Activated CD4-positive, alpha-beta T cell treated with anti-CD3 and anti-CD28 coated beads for 36 hours (primary cell): ENCODE results near the gene IRF8. TPM values are rescaled to one million over a fixed set of nuclear protein-coding genes. Genes with fewer than 3 reads are reported as not detected.
"Not testable (repeated sequence)": the region's sequence is repeated elsewhere in the genome, so short reads cannot be mapped to it uniquely, and the experiment has no call there.

Source experiments
- ATAC-seq: fragments of 200-7000 bp; cut with Tn5 transposase; one replicate; pipeline ENCODE4 v1.10.0; 2021; ENCODE audit warnings: mild to moderate bottlenecking, moderate library complexity
- CTCF ChIA-PET: fragments of 350-600 bp; sonication (Branson Sonifier 250); formaldehyde crosslinking; loops from one replicate; lab custom pipeline; 2021; ENCODE audit warnings: antibody characterized with exemption; lab: Charles Lee
- POLR2A ChIA-PET: fragments of 350-600 bp; sonication (Branson Sonifier 250); formaldehyde crosslinking; loops from one replicate; lab custom pipeline; 2021; ENCODE audit warnings: antibody characterized with exemption, inconsistent platforms; lab: Charles Lee
- DNase-seq: peaks from one replicate; pipeline ENCODE4 v3.0.0-alpha.2; 2020
- H3K27ac Mint-ChIP-seq: one replicate; pipeline ENCODE4 v1.8.0; 2021; ENCODE audit warnings: mixed read lengths
- H3K27me3 Mint-ChIP-seq: one replicate; pipeline ENCODE4 v1.8.0; 2021; ENCODE audit warnings: mixed read lengths
- H3K36me3 Mint-ChIP-seq: one replicate; pipeline ENCODE4 v1.8.0; 2021; ENCODE audit warnings: low read depth, mixed read lengths
- H3K4me1 Mint-ChIP-seq: one replicate; pipeline ENCODE4 v1.8.0; 2021; ENCODE audit warnings: mixed read lengths
- H3K4me3 Mint-ChIP-seq: one replicate; pipeline ENCODE4 v1.8.0; 2021; ENCODE audit warnings: mild to moderate bottlenecking, moderate library complexity, mixed read lengths
- H3K9me3 Mint-ChIP-seq: one replicate; pipeline ENCODE4 v1.8.0; 2021; ENCODE audit warnings: low read depth, mixed read lengths
- intact Hi-C, 2 experiments: fragments of 100-400 bp; cut with DNase I in 1 of 2; cut with micrococcal nuclease in 1 of 2; formaldehyde crosslinking; loops; one replicate each; pipeline versions ENCODE4 v1.14.2 to v1.15.1; 2022 to 2024; cut with DNase I, micrococcal nuclease
- total RNA-seq, 2 experiments: library from RNA; stranded (reverse); gene quantifications; one replicate each; pipeline ENCODE4 v1.2.3, GENCODE V29; 2021

IRF8 gene
- total RNA-seq, 2 experiments from 2014 or later = 227 to 250 TPM

DNA sequence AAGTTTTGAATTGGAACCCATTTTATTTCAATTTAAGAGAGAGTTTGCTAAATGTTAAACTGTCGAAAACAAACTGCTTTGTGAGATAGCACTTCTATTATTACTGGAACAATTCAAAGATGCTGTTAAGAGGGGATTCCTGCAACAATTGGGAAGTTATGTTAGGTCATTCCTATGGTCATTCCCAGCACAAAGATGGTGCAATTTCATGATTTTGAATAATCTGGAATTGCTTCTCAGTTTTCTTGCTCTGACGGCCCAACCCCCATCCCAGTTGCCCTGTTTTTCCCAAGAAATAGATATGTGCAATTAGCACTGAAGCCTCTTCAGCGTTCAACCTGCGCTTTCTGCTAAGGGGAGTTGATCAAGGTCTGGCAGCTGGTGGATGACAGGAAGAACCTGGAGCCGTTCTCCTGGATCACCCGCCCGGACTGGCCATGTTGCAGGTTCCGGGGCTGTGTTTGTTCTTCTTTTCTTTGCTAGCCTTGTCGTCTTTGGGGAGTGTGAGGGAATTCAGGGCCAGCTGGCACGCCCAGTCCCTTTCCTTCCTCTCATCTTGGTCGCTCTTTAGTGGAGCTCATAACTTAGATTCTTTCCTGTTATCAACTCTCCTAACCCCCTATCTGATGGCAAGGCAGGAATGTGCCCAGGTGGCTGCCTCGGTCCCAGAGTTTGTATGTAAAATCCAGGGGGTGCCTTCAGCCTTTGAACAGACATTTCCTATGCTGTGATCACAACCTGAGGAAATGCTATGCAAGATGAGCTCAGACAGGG, 29.0 kb upstream of the IRF8 start:
- CTCF ChIA-PET = interaction anchor here (0.6 to 1.1 kb wide), 2 partner anchors 10 to 83 kb away, joined by 3 read pairs; no protein-coding TSS in a partner anchor
- no peaks in the 10 kb centered on the region for H3K9me3 Mint-ChIP-seq
- no peaks in the 10 kb centered on the region for H3K36me3 Mint-ChIP-seq
- no peak for DNase-seq
- peaks cover 32% of the 10 kb centered on the region for H3K4me1 Mint-ChIP-seq
- H3K27ac Mint-ChIP-seq = peak overlapping the region; percentile 6
- POLR2A ChIA-PET = no interaction called here
- peak; percentile 19 for ATAC-seq
- H3K27me3 Mint-ChIP-seq = peaks cover 7% of the 10 kb centered on the region
- intact Hi-C loops = loop anchor here (1.0 to 2.0 kb wide), 4 partner anchors 10 to 66 kb away; no protein-coding TSS in a partner anchor
- peak overlapping the region; percentile 0 for H3K4me3 Mint-ChIP-seq

DNA sequence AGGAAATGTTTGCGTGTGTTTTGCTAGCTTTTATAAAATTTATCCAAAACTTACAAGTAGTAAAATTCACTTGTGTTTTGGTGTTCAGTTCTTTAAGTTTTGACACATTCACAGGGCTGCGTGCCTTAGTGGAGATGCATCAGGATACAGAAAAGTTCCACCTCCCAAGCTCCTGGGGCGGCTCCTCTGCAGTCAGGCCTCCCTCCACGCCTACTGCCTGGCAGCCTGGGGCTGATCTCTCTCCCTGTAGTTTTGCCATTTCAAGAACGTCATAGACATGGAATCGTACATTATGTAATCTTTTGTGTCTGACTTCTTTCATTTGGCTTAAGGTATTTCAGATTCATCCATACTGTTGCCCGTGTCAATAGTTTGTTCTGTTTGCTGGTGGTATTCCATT, 27.2 kb upstream of the IRF8 start:
- intact Hi-C loops = loop anchor here in 1 of 2 experiments (2.0 kb wide), 1 partner anchor 17 kb away; no protein-coding TSS in a partner anchor
- H3K36me3 Mint-ChIP-seq = no peaks in the 10 kb centered on the region
- peak overlapping the region; percentile 63 for H3K27ac Mint-ChIP-seq
- H3K27me3 Mint-ChIP-seq = peaks cover 18% of the 10 kb centered on the region
- ChIA-PET POLR2A (no interaction called here), CTCF (no interaction called here)
- ATAC-seq (no peak), DNase-seq (no peak)
- H3K4me1 Mint-ChIP-seq = peaks cover 32% of the 10 kb centered on the region
- no peaks in the 10 kb centered on the region for H3K9me3 Mint-ChIP-seq
- no peak overlapping the region for H3K4me3 Mint-ChIP-seq

DNA sequence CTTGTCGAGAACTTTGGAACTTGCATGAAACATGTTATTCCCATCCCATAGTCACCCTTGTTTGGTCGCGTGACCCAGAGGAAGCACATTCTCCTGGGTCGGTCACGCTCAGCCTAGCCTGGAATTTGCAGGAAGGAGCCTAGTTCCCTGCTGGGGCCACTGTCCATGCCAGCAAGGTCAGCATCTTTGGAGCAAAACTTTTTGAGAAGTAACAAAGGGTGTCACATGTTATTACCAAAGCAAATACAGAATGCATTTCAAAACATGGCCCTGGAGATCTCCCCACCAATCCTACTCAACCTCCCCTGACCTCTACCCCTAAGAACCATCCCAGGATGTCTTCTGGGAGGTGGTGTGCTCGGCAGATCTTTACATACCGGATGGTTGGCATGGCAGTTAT, 26.2 kb upstream of the IRF8 start:
- ATAC-seq (no peak), DNase-seq (no peak)
- ChIA-PET POLR2A (no interaction called here), CTCF (no interaction called here)
- intact Hi-C loops = no loop called here
- Mint-ChIP-seq H3K4me1 (peaks cover 32% of the 10 kb centered on the region), H3K36me3 (no peaks in the 10 kb centered on the region), H3K27ac (no peak overlapping the region), H3K27me3 (peaks cover 20% of the 10 kb centered on the region), H3K4me3 (no peak overlapping the region), H3K9me3 (no peaks in the 10 kb centered on the region)

DNA sequence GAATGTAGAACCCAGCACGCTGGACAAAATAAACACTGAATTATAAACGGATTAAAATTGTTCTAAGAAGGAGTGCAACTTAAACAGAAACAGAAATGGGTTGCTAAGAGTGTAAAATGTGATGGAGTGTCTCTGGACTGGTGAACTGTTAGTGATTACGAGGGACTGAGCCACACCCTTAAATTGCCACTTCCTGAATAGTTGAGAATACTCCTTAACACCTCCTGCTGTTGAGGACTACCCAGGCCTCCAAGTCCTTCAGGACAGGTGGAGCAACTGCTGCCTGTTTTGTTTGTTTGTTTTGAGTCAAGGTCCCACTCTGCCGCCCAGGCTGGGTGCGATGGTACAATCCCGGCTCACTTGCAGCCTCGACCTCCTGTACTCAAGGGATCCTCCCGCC, 25.8 kb upstream of the IRF8 start:
- POLR2A ChIA-PET = no interaction called here
- ATAC-seq = no peak
- Mint-ChIP-seq H3K36me3 (no peaks in the 10 kb centered on the region), H3K9me3 (no peaks in the 10 kb centered on the region), H3K27ac (no peak overlapping the region), H3K4me1 (peaks cover 32% of the 10 kb centered on the region), H3K27me3 (peaks cover 20% of the 10 kb centered on the region), H3K4me3 (no peak overlapping the region)
- CTCF ChIA-PET = no interaction called here
- DNase-seq = no peak
- intact Hi-C loops = no loop called here

DNA sequence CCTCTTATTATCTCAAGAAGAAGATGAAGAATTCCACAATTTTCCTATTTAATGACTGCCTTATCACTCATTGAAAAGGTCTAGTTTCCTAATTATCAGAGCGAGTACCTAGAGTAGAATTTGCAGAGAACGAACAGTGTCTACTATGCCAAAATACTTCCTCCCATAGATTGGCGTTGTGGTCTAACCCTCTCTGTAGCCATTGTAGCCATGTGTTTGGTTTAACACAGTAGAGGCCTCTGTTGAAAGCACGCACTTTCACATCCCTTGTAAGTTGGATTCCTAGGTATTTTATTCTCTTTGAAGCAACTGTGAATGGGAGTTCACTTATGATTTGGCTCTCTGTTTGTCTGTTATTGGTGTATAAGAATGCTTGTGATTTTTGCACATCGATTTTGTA, 24.9 kb upstream of the IRF8 start:
- H3K9me3 Mint-ChIP-seq, DNase-seq, H3K4me3 Mint-ChIP-seq, intact Hi-C loops, POLR2A ChIA-PET, ATAC-seq, H3K36me3 Mint-ChIP-seq, CTCF ChIA-PET, H3K27ac Mint-ChIP-seq: not testable (repeated sequence)
- H3K27me3 Mint-ChIP-seq = peaks cover 20% of the 10 kb centered on the region
- H3K4me1 Mint-ChIP-seq = peaks cover 26% of the 10 kb centered on the region

DNA sequence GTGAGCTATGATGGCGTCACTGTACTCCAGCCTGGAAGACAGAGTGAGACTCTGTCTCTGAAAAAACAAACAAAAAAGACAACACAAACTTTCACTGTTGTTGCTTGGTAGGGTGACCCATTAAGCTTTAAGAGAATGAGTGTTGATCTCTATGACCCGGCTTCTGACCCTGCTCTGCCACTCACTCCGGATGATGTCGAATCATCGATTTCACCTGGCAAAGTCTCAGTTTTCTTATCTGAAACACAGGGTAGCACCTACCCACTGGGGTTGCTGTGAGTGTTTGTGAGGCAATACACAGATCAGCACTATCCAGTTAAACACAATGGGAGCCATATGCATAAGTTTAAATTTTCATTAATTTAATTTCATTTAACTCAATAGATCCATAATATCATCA, 20.6 kb upstream of the IRF8 start:
- intact Hi-C loops = no loop called here
- H3K9me3 Mint-ChIP-seq = no peaks in the 10 kb centered on the region
- ChIA-PET POLR2A (no interaction called here), CTCF (interaction anchor here (0.7 to 1.0 kb wide), 2 partner anchors 24 to 57 kb away, joined by 3 read pairs; no protein-coding TSS in a partner anchor)
- peaks cover 33% of the 10 kb centered on the region for H3K4me1 Mint-ChIP-seq
- no peak overlapping the region for H3K4me3 Mint-ChIP-seq
- H3K27me3 Mint-ChIP-seq = peaks cover 19% of the 10 kb centered on the region
- H3K27ac Mint-ChIP-seq = no peak overlapping the region
- DNase-seq (no peak), ATAC-seq (no peak)
- no peaks in the 10 kb centered on the region for H3K36me3 Mint-ChIP-seq

DNA sequence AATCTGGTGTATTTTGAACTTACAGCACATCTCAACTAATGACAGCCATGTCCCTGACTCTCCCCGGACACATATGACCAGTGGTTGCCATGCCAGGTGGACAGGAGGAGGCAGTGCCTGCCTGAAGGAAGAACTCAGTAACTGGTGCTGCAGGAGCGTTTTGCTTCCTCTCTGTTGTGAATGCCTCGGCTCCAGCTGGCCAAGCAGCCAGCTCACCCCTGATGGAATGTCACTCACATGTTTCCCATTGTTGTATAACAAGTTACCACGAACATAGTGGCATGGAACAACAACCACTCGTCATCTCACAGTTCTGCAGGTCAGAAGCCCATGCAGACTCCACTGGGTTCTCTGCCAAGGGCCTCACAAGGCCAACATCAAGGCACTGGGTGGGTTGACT, 20.1 kb upstream of the IRF8 start:
- no peaks in the 10 kb centered on the region for H3K9me3 Mint-ChIP-seq
- no peak overlapping the region for H3K4me3 Mint-ChIP-seq
- DNase-seq = no peak
- ATAC-seq = no peak
- H3K27ac Mint-ChIP-seq = no peak overlapping the region
- H3K4me1 Mint-ChIP-seq = peaks cover 33% of the 10 kb centered on the region
- POLR2A ChIA-PET = no interaction called here
- peaks cover 23% of the 10 kb centered on the region for H3K27me3 Mint-ChIP-seq
- intact Hi-C loops = no loop called here
- H3K36me3 Mint-ChIP-seq = no peaks in the 10 kb centered on the region
- CTCF ChIA-PET = interaction anchor here (1.0 kb wide), 1 partner anchor 57 kb away, joined by 3 read pairs; no protein-coding TSS in a partner anchor

DNA sequence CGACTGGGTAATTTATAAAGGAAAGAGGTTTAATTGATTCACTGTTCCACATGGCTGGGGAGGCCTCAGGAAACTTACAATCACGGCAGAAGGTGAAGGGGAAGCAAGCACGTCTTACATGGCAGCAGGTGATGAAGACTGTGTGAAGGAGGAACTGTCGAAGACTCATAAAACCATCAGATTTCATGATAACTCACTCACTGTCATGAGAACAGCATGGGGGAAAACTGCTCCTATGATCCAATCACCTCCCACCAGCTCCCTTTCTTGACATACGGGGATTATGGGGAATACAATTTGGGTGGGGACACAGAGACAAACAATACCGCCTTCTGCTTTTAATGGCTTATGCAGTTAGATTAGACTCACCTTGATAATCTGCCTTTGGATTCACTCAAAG, 19.4 kb upstream of the IRF8 start:
- Mint-ChIP-seq H3K27ac (no peak overlapping the region), H3K4me3 (no peak overlapping the region), H3K36me3 (no peaks in the 10 kb centered on the region), H3K9me3 (no peaks in the 10 kb centered on the region), H3K27me3 (peaks cover 28% of the 10 kb centered on the region), H3K4me1 (peaks cover 33% of the 10 kb centered on the region)
- DNase-seq (no peak), ATAC-seq (no peak)
- intact Hi-C loops = no loop called here
- ChIA-PET CTCF (no interaction called here), POLR2A (no interaction called here)

DNA sequence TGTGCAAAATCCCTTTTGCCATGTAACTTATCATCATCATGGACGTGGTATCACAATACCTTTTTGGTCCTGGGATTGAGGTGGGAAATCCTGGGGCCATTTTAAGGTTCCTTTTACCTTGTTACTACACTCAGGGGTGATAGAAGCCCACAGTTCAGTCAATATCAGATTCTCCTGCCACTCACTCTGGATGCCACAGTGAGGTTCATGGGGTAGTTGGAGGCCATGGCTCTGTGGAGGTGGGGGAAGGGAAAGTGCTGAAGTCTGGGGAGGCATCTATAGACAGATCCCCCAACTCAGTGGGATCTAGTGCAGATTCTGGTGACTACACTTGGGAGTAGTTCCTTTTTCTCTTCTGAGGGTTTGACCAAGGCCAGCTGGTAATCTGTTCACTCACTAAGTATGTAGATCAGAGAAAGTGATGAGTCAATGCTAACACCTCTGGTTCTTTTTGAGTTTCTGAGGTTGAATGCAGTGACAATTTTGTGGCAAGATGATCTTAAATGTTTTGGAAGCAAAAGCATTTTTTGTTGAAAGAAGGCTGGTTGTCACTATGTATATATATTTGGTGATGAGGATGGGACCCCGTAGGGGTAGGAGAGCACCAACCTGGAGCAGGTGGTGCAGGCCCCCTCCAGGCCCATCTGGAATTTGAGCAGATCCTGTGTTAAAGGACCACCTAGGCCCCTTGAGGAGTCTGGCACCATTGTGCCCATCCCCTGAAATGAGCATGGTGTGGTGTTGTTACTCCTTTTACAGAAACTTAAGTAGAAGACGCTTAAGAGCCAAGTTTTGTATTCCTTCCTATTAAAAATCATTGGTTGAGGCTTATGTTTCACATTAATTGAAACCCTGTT, 18.8 kb upstream of the IRF8 start:
- Mint-ChIP-seq H3K36me3 (no peaks in the 10 kb centered on the region), H3K27ac (no peak overlapping the region), H3K4me1 (peaks cover 33% of the 10 kb centered on the region), H3K4me3 (no peak overlapping the region), H3K27me3 (peaks cover 31% of the 10 kb centered on the region), H3K9me3 (no peaks in the 10 kb centered on the region)
- ATAC-seq (peak; percentile 93), DNase-seq (peak; percentile 31)
- POLR2A ChIA-PET = no interaction called here
- CTCF ChIA-PET = interaction anchor here (0.7 kb wide), 1 partner anchor 59 kb away, joined by 3 read pairs; no protein-coding TSS in a partner anchor
- intact Hi-C loops = loop anchor here in 1 of 2 experiments (1.0 to 10.0 kb wide), 5 partner anchors 8 to 675 kb away; partner anchors contain the start of gene MTHFSD

DNA sequence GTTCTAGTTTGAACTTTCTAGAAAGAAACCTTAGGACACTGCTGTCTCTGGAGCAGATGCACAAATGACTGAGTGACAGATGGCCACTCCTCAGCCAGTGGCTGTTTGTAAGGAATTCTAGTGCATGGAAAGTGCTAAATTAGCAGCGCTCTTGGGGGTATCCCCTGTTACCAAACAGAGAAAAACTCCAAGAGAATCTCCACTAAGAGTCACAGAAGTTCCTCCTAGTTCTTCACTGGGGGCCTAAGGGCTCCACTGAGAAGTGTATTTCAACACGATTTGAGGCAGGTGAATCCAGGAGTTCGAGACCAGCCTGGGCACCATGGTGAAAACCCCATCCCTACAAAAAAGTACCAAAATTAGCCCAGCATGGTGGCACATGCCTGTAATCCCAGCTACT, 18.1 kb upstream of the IRF8 start:
- intact Hi-C loops = loop anchor here in 1 of 2 experiments (1.0 to 10.0 kb wide), 5 partner anchors 7 to 674 kb away; partner anchors contain the start of gene MTHFSD
- H3K9me3 Mint-ChIP-seq = no peaks in the 10 kb centered on the region
- H3K27ac Mint-ChIP-seq = no peak overlapping the region
- POLR2A ChIA-PET = no interaction called here
- CTCF ChIA-PET = no interaction called here
- H3K4me1 Mint-ChIP-seq = peaks cover 33% of the 10 kb centered on the region
- H3K4me3 Mint-ChIP-seq = no peak overlapping the region
- ATAC-seq = no peak
- DNase-seq = no peak
- no peaks in the 10 kb centered on the region for H3K36me3 Mint-ChIP-seq
- peaks cover 32% of the 10 kb centered on the region for H3K27me3 Mint-ChIP-seq

DNA sequence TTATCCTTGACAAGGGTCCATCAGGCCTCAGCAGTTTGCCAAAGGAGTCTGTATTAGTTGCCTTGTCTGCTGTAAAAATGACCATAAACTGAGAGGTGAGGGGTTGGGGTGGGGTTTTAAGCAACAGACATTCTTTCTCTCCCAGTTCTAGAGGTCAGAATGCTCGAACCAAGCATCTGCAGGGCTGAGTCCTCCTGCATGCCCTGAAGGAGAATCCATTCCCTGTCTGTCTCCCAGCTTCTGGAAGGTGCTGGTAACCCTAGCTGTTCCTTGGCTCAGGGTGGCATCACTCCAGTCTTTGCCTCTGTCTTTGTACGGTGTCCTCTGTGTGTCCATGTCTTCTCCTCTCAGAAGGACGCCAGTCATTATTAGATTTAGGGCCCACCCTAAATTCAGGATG, 17.5 kb upstream of the IRF8 start:
- Mint-ChIP-seq H3K27me3 (peaks cover 31% of the 10 kb centered on the region), H3K36me3 (no peaks in the 10 kb centered on the region), H3K27ac (no peak overlapping the region), H3K4me1 (peaks cover 33% of the 10 kb centered on the region), H3K9me3 (no peaks in the 10 kb centered on the region), H3K4me3 (no peak overlapping the region)
- POLR2A ChIA-PET = no interaction called here
- intact Hi-C loops = loop anchor here in 1 of 2 experiments (2.0 to 10.0 kb wide), 2 partner anchors 65 to 673 kb away; partner anchors contain the start of gene MTHFSD
- ATAC-seq (no peak), DNase-seq (no peak)
- CTCF ChIA-PET = interaction anchor here (0.7 kb wide), 1 partner anchor 62 kb away, joined by 3 read pairs; no protein-coding TSS in a partner anchor
